Measurements from ENCODE around the gene PIGC. TPM values are rescaled to one million over a fixed set of nuclear protein-coding genes. Genes with fewer than 3 reads are reported as not detected.

The PIGC gene
- total and polyA plus RNA-seq, 12 donors: 19.7 to 33.6 (median 25.2) TPM

- Histone ChIP-seq H3K27me3 (no peaks in the 10 kb centered on the region), H3K4me1 (replicated peaks in 1 of 2) (no peaks in the 10 kb centered on the region), H3K4me3 (no peak overlapping the region), H3K27ac (no peak overlapping the region), H3K36me3 (replicated peaks in 1 of 2) (no peaks in the 10 kb centered on the region), H3K9me3 (replicated peaks in 1 of 3) (no peaks in the 10 kb centered on the region)
- TF ChIP-seq POLR2A (IDR thresholded peaks at IDR 0.05): no peak
- TF ChIP-seq, protein P1, sequence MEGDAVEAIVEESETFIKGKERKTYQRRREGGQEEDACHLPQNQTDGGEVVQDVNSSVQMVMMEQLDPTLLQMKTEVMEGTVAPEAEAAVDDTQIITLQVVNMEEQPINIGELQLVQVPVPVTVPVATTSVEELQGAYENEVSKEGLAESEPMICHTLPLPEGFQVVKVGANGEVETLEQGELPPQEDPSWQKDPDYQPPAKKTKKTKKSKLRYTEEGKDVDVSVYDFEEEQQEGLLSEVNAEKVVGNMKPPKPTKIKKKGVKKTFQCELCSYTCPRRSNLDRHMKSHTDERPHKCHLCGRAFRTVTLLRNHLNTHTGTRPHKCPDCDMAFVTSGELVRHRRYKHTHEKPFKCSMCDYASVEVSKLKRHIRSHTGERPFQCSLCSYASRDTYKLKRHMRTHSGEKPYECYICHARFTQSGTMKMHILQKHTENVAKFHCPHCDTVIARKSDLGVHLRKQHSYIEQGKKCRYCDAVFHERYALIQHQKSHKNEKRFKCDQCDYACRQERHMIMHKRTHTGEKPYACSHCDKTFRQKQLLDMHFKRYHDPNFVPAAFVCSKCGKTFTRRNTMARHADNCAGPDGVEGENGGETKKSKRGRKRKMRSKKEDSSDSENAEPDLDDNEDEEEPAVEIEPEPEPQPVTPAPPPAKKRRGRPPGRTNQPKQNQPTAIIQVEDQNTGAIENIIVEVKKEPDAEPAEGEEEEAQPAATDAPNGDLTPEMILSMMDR (IDR thresholded peaks at IDR 0.05): no peak
- WGBS, 4 donors: 93 to 100% (median 99%) methylated on average over 1 of the region's 1 CpG
- intact Hi-C loops (cut with DNase I): no loop called here
- DNase-seq: no peak
These were observed 26.3 kb downstream of the PIGC start for GRCh38 chr1:172417557-172417956.

GRCh38 chr1:172416496-172417035 lies 27.3 kb downstream of the PIGC start:
- TF ChIP-seq, protein P1 (IDR thresholded peaks at IDR 0.05): no peak
- no peak for TF ChIP-seq POLR2A (IDR thresholded peaks at IDR 0.05)
- Histone ChIP-seq H3K36me3 (replicated peaks in 1 of 2) (no peaks in the 10 kb centered on the region), H3K4me3 (no peak overlapping the region), H3K9me3 (replicated peaks in 1 of 3) (no peaks in the 10 kb centered on the region), H3K27me3 (no peaks in the 10 kb centered on the region), H3K27ac (no peak overlapping the region), H3K4me1 (replicated peaks in 1 of 2) (no peaks in the 10 kb centered on the region)
- 77 to 86% (median 77%) methylated on average over 4 of the region's 4 CpGs for WGBS, 4 donors
- no peak for DNase-seq
- intact Hi-C loops (cut with DNase I): no loop called here

DNA sequence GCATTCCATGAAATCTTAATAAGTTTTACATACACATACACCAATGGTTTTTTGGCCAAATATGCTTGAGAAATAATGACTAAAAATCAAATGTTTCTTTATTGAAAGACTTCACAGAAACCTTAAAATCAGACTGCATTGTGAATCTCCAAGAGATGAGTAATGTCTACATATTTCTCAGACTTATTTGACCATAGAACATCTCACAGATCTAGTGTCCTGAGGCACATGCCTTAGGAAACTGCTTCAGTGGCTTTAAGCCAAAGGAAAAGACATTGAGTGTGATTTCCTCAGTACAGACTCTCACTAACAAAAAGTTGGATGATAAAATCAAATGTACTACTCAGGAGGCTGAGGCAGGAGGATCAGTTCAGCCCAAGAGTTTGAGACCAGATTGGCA lies 29.5 kb downstream of the PIGC start:
- Histone ChIP-seq H3K9me3 (replicated peaks in 1 of 3) (no peaks in the 10 kb centered on the region), H3K36me3 (replicated peaks in 1 of 2) (no peaks in the 10 kb centered on the region), H3K27me3 (no peaks in the 10 kb centered on the region), H3K4me1 (replicated peaks in 1 of 2) (no peaks in the 10 kb centered on the region), H3K4me3 (no peak overlapping the region), H3K27ac (no peak overlapping the region)
- no peak for TF ChIP-seq POLR2A (IDR thresholded peaks at IDR 0.05)
- TF ChIP-seq, protein P1 (IDR thresholded peaks at IDR 0.05): no peak
- DNase-seq: no peak
- intact Hi-C loops (cut with DNase I): no loop called here

DNA sequence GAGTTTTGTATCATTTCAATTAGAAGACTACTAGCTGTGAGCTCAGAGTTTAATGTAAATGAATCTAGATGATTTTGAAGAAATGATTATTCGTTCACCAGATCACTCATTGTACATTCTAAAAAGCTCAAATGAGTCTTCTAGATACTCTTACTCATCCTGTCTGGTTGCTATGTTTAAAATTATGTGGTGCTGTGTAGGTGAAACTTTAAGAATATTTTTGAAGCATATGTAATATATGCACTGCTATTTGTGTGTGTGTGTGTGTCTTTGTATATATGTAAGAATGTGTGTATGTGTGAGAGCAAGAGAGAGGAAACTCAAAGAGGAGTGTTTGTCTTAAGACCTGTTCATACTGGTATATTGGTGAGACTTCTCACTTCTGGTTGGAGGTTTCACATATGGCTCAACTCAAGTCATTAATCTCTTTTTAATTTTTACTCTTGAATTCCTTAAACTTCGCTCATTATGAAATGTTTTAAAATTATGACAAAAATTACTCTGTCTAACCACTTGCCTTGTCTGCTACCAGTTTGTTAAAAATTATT lies 32.0 kb downstream of the PIGC start:
- intact Hi-C loops (cut with DNase I): no loop called here
- DNase-seq: no peak
- H3K4me1 ChIP-seq (replicated peaks in 1 of 2): no peaks in the 10 kb centered on the region
- no peaks in the 10 kb centered on the region for H3K36me3 ChIP-seq (replicated peaks in 1 of 2)
- 91 to 98% (median 93%) methylated on average over 2 of the region's 2 CpGs for whole genome bisulfite sequencing, 4 donors
- H3K27ac ChIP-seq: no peak overlapping the region
- H3K27me3 ChIP-seq: no peaks in the 10 kb centered on the region
- H3K4me3 ChIP-seq: no peak overlapping the region
- no peaks in the 10 kb centered on the region for H3K9me3 ChIP-seq (replicated peaks in 1 of 3)
- TF ChIP-seq POLR2A (IDR thresholded peaks at IDR 0.05): no peak
- TF ChIP-seq, protein P1 (IDR thresholded peaks at IDR 0.05): no peak

Data from adrenal gland (tissue), 12 donors.